Measurements from ENCODE around the gene TRIM72. TPM values are rescaled to one million over a fixed set of nuclear protein-coding genes. Genes with fewer than 3 reads are reported as not detected.

Gene TRIM72
- total RNA-seq, 1 donor from 2014 or later: 0.18 TPM

- Mint-ChIP-seq H3K27ac (ENCODE audit: unreplicated experiment) (peak within 1 kb of the TSS; percentile 13), H3K36me3 (ENCODE audit: low read depth, unreplicated experiment) (peaks cover 14% of the 10 kb centered on the region), H3K4me3 (ENCODE audit: unreplicated experiment) (peak within 1 kb of the TSS; percentile 87), H3K4me1 (ENCODE audit: unreplicated experiment) (peaks cover 39% of the 10 kb centered on the region), H3K27me3 (ENCODE audit: unreplicated experiment) (peaks cover 13% of the 10 kb centered on the region), H3K9me3 (ENCODE audit: unreplicated experiment) (no peaks in the 10 kb centered on the region)
- TF ChIP-seq CTCF (IDR thresholded peaks at IDR 0.05; ENCODE audit: unreplicated experiment): no peak
- peak; percentile 64 for DNase-seq (ENCODE audit: low spot score)
Measured at GRCh38 chr16:31202414-31203375, 11.2 kb upstream of the TRIM72 start, which contains the start of gene PYCARD. TSS of gene PYCARD (minus strand) at chr16:31202760. CDS start at chr16:31202690, 70 bp downstream.

GRCh38 chr16:31204871-31205666 is 8.8 kb upstream of the TRIM72 start:
- H3K9me3 Mint-ChIP-seq (ENCODE audit: unreplicated experiment): no peaks in the 10 kb centered on the region
- H3K4me1 Mint-ChIP-seq (ENCODE audit: unreplicated experiment): peaks cover 16% of the 10 kb centered on the region
- no peak overlapping the region for H3K27ac Mint-ChIP-seq (ENCODE audit: unreplicated experiment)
- H3K27me3 Mint-ChIP-seq (ENCODE audit: unreplicated experiment): peaks cover 13% of the 10 kb centered on the region
- TF ChIP-seq CTCF (IDR thresholded peaks at IDR 0.05; ENCODE audit: unreplicated experiment): no peak
- peaks cover 10% of the 10 kb centered on the region for H3K36me3 Mint-ChIP-seq (ENCODE audit: low read depth, unreplicated experiment)
- H3K4me3 Mint-ChIP-seq (ENCODE audit: unreplicated experiment): no peak overlapping the region
- no peak for DNase-seq (ENCODE audit: low spot score)

- TF ChIP-seq CTCF (IDR thresholded peaks at IDR 0.05; ENCODE audit: unreplicated experiment): no peak
- peaks cover 7% of the 10 kb centered on the region for H3K4me1 Mint-ChIP-seq (ENCODE audit: unreplicated experiment)
- H3K9me3 Mint-ChIP-seq (ENCODE audit: unreplicated experiment): no peaks in the 10 kb centered on the region
- peaks cover 7% of the 10 kb centered on the region for H3K27me3 Mint-ChIP-seq (ENCODE audit: unreplicated experiment)
- peaks cover 5% of the 10 kb centered on the region for H3K36me3 Mint-ChIP-seq (ENCODE audit: low read depth, unreplicated experiment)
- H3K4me3 Mint-ChIP-seq (ENCODE audit: unreplicated experiment): no peak overlapping the region
- no peak for DNase-seq (ENCODE audit: low spot score)
- no peak overlapping the region for H3K27ac Mint-ChIP-seq (ENCODE audit: unreplicated experiment)
Measured at GRCh38 chr16:31206776-31207175, 7.1 kb upstream of the TRIM72 start.

- H3K36me3 Mint-ChIP-seq (ENCODE audit: low read depth, unreplicated experiment): no peaks in the 10 kb centered on the region
- no peak for TF ChIP-seq CTCF (IDR thresholded peaks at IDR 0.05; ENCODE audit: unreplicated experiment)
- DNase-seq (ENCODE audit: low spot score): no peak
- no peaks in the 10 kb centered on the region for H3K9me3 Mint-ChIP-seq (ENCODE audit: unreplicated experiment)
- H3K27me3 Mint-ChIP-seq (ENCODE audit: unreplicated experiment): peaks cover 12% of the 10 kb centered on the region
- H3K4me1 Mint-ChIP-seq (ENCODE audit: unreplicated experiment): peaks cover 13% of the 10 kb centered on the region
- no peak overlapping the region for H3K27ac Mint-ChIP-seq (ENCODE audit: unreplicated experiment)
- no peak overlapping the region for H3K4me3 Mint-ChIP-seq (ENCODE audit: unreplicated experiment)
Measured at GRCh38 chr16:31213342-31213741, 577 bp upstream of the TRIM72 start.
